ENCODE measurements around the gene GPHN.
A peak's percentile ranks its signal among the peaks of the same experiment; 100 is the strongest.

Gene GPHN

GRCh38 chr14:66507722-66508546 lies at the start of gene GPHN:
GPHN (plus strand) TSS chr14:66508147.
- DNase-seq (ENCODE audit: low read depth in 2 of 2): peak; percentile 63 to 65

GRCh38 chr14:66459603-66460002 lies 48.3 kb upstream of the GPHN start:
- DNase-seq (ENCODE audit: low read depth in 2 of 2): no peak

- no peak for DNase-seq (ENCODE audit: low read depth in 2 of 2)
Measured at GRCh38 chr14:66464261-66464660, 43.7 kb upstream of the GPHN start.

- no peak for DNase-seq (ENCODE audit: low read depth in 2 of 2)
Measured at GRCh38 chr14:66468778-66469367, 39.1 kb upstream of the GPHN start.

- DNase-seq (ENCODE audit: low read depth in 2 of 2): no peak
Measured at GRCh38 chr14:66471584-66471983, 36.4 kb upstream of the GPHN start.

GRCh38 chr14:66472251-66472650 lies 35.7 kb upstream of the GPHN start:
- no peak for DNase-seq (ENCODE audit: low read depth in 2 of 2)

- DNase-seq (ENCODE audit: low read depth in 2 of 2): no peak
Measured at GRCh38 chr14:66473223-66473622, 34.7 kb upstream of the GPHN start.

- no peak for DNase-seq (ENCODE audit: low read depth in 2 of 2)
Measured at GRCh38 chr14:66476964-66477363, 31.0 kb upstream of the GPHN start.

- DNase-seq (ENCODE audit: low read depth in 2 of 2): no peak
Measured at GRCh38 chr14:66477567-66477966, 30.4 kb upstream of the GPHN start.

- DNase-seq (ENCODE audit: low read depth in 2 of 2): no peak
Measured at GRCh38 chr14:66482873-66483272, 25.1 kb upstream of the GPHN start.

GRCh38 chr14:66483322-66483721 lies 24.6 kb upstream of the GPHN start:
- no peak for DNase-seq (ENCODE audit: low read depth in 2 of 2)

GRCh38 chr14:66485029-66485428 lies 22.9 kb upstream of the GPHN start:
- DNase-seq (ENCODE audit: low read depth in 2 of 2): no peak

GRCh38 chr14:66485910-66486421 lies 22.0 kb upstream of the GPHN start, which contains the start of gene CCDC196:
CCDC196 (plus strand) TSS chr14:66486371; CDS start chr14:66486503, 132 bp downstream.
- no peak for DNase-seq (ENCODE audit: low read depth in 2 of 2)

- DNase-seq (ENCODE audit: low read depth in 2 of 2): no peak
Measured at GRCh38 chr14:66487164-66487563, 20.8 kb upstream of the GPHN start.

- DNase-seq (ENCODE audit: low read depth in 2 of 2): no peak
Measured at GRCh38 chr14:66490143-66491111, 17.5 kb upstream of the GPHN start.

GRCh38 chr14:66493750-66494149 lies 14.2 kb upstream of the GPHN start:
- DNase-seq (ENCODE audit: low read depth in 2 of 2): no peak

GRCh38 chr14:66495218-66496098 lies 12.5 kb upstream of the GPHN start:
- no peak for DNase-seq (ENCODE audit: low read depth in 2 of 2)

- DNase-seq (ENCODE audit: low read depth in 2 of 2): no peak
Measured at GRCh38 chr14:66496188-66496807, 11.6 kb upstream of the GPHN start.

- DNase-seq (ENCODE audit: low read depth in 2 of 2): no peak
Measured at GRCh38 chr14:66496911-66497310, 11.0 kb upstream of the GPHN start.

GRCh38 chr14:66498311-66498710 lies 9.6 kb upstream of the GPHN start:
- DNase-seq (ENCODE audit: low read depth in 2 of 2): no peak

All from stimulated activated CD8-positive, alpha-beta memory T cell treated with anti-CD3 and anti-CD28 coated beads, Interleukin-2, amount 100 ng/mL, for 1 hour (primary cell).